Measurements from ENCODE around the gene MBIP. TPM values are rescaled to one million over a fixed set of nuclear protein-coding genes. Genes with fewer than 3 reads are reported as not detected.

Gene MBIP
- total RNA-seq, 1 donor from 2014 or later: 12.9 TPM

GRCh38 chr14:36300337-36300736 is 20.1 kb downstream of the MBIP start:
- no peak overlapping the region for H3K4me3 ChIP-seq (ENCODE audit: low read depth, low read length)
- no peak for DNase-seq (ENCODE audit: low read depth)
- TF ChIP-seq CTCF (conservative IDR thresholded peaks at IDR 0.05; ENCODE audit: low read depth, low read length): no peak

- TF ChIP-seq CTCF (conservative IDR thresholded peaks at IDR 0.05; ENCODE audit: low read depth, low read length): no peak
- H3K4me3 ChIP-seq (ENCODE audit: low read depth, low read length): no peak overlapping the region
- no peak for DNase-seq (ENCODE audit: low read depth)
These were observed 24.5 kb downstream of the MBIP start for GRCh38 chr14:36295642-36296627.

GRCh38 chr14:36294543-36294942 is 25.9 kb downstream of the MBIP start:
- TF ChIP-seq CTCF (conservative IDR thresholded peaks at IDR 0.05; ENCODE audit: low read depth, low read length): no peak
- no peak for DNase-seq (ENCODE audit: low read depth)

GRCh38 chr14:36293824-36294223 is 26.6 kb downstream of the MBIP start:
- DNase-seq (ENCODE audit: low read depth): peak; percentile 12
- no peak for TF ChIP-seq CTCF (conservative IDR thresholded peaks at IDR 0.05; ENCODE audit: low read depth, low read length)
- H3K4me3 ChIP-seq (ENCODE audit: low read depth, low read length): no peak overlapping the region

More at GRCh38 chr14:36294543-36294942, 25.9 kb downstream of the MBIP start:
- no peak overlapping the region for H3K4me3 ChIP-seq (ENCODE audit: low read depth, low read length)

- no peak for DNase-seq (ENCODE audit: low read depth)
- TF ChIP-seq CTCF (conservative IDR thresholded peaks at IDR 0.05; ENCODE audit: low read depth, low read length): no peak
- no peak overlapping the region for H3K4me3 ChIP-seq (ENCODE audit: low read depth, low read length)
These were observed 30.5 kb downstream of the MBIP start for GRCh38 chr14:36289954-36290353.

- H3K4me3 ChIP-seq (ENCODE audit: low read depth, low read length): no peak overlapping the region
- DNase-seq (ENCODE audit: low read depth): no peak
- no peak for TF ChIP-seq CTCF (conservative IDR thresholded peaks at IDR 0.05; ENCODE audit: low read depth, low read length)
These were observed 31.9 kb downstream of the MBIP start for GRCh38 chr14:36288496-36288895.

Measured in epithelial cell of proximal tubule (primary cell).